ENCODE data around the gene PIGL. TPM values are rescaled to one million over a fixed set of nuclear protein-coding genes. Genes with fewer than 3 reads are reported as not detected.

Gene PIGL
- total and polyA plus RNA-seq, 2 donors (not counting 3 experiments of a cell fraction or from before 2014, with no cell fraction given): 28.6 to 40.8 TPM

GRCh38 chr17:16282522-16282921 is 65.5 kb downstream of the PIGL start:
- dilution Hi-C loops (cut with MboI; ENCODE audit: extremely low pct_ligation_motif_present, low sequenced_read_pairs): no loop called here
- Histone ChIP-seq H3K36me3 (ENCODE audit: control insufficient read depth in 2 of 2, extremely low read depth in 1 of 2, insufficient read depth in 2 of 2, low read length in 2 of 2) (no peaks in the 10 kb centered on the region), H3K79me2 (ENCODE audit: control insufficient read depth, insufficient read depth, low read length) (no peaks in the 10 kb centered on the region), H3K4me1 (ENCODE audit: control insufficient read depth, extremely low read depth, insufficient read depth, low read length) (peaks cover 48% of the 10 kb centered on the region), H3K9ac (replicated peaks; ENCODE audit: extremely low read depth, insufficient read depth, low read length) (no peak overlapping the region), H3K9me1 (replicated peaks; ENCODE audit: control insufficient read depth, extremely low read depth, insufficient read depth, low read length) (no peaks in the 10 kb centered on the region), H3K4me3 (replicated peaks in 1 of 3; ENCODE audit: insufficient read depth in 1 of 3, low read depth in 1 of 3, low read length in 3 of 3) (no peak overlapping the region), H3K27ac (ENCODE audit: insufficient read depth, low read depth, low read length) (no peak overlapping the region), H2AFZ (ENCODE audit: low read depth, low read length) (no peak overlapping the region), H3K4me2 (ENCODE audit: insufficient read depth, low read length) (peak overlapping the region; percentile 16), H3K9me3 (replicated peaks; ENCODE audit: control insufficient read depth, insufficient read depth, low read length) (no peaks in the 10 kb centered on the region), H3K27me3 (ENCODE audit: control insufficient read depth in 2 of 2, insufficient read depth in 2 of 2, low read length in 2 of 2) (no peaks in the 10 kb centered on the region), H4K20me1 (replicated peaks; ENCODE audit: control insufficient read depth, extremely low read depth, insufficient read depth, low read length) (no peaks in the 10 kb centered on the region)
- ChIA-PET POLR2A (no interaction called here), CTCF (interaction anchor here (0.8 to 1.5 kb wide), 2 partner anchors 9 to 69 kb away, joined by 3 to 5 read pairs; no protein-coding TSS in a partner anchor)
- TF ChIP-seq JUN (IDR thresholded peaks at IDR 0.05; ENCODE audit: borderline replicate concordance, insufficient read depth, insufficient read length, low read depth) (peak; percentile 57), EZH2 (IDR thresholded peaks at IDR 0.05; ENCODE audit: borderline replicate concordance, low read depth, low read length, severe bottlenecking) (no peak), FOS (IDR thresholded peaks at IDR 0.05; ENCODE audit: borderline replicate concordance, insufficient read depth, low read length) (peak; percentile 85), POLR2A (IDR thresholded peaks at IDR 0.05; ENCODE audit: low read depth, low read length) (no peak), POLR2AphosphoS5 (IDR thresholded peaks at IDR 0.05; ENCODE audit: insufficient read depth, low read depth, low read length) (peak; percentile 23), MAX (IDR thresholded peaks at IDR 0.05; ENCODE audit: insufficient read depth, insufficient read length) (no peak)
- FAIRE-seq: peak; percentile 75
- peak; percentile 41 for DNase-seq (ENCODE audit: low read depth, low spot score)
- no TSS peak for BruUV-seq (replicated peaks)
- intact Hi-C loops (cut with micrococcal nuclease): loop anchor here (10.0 kb wide), 2 partner anchors 128 to 258 kb away; no protein-coding TSS in a partner anchor

DNA sequence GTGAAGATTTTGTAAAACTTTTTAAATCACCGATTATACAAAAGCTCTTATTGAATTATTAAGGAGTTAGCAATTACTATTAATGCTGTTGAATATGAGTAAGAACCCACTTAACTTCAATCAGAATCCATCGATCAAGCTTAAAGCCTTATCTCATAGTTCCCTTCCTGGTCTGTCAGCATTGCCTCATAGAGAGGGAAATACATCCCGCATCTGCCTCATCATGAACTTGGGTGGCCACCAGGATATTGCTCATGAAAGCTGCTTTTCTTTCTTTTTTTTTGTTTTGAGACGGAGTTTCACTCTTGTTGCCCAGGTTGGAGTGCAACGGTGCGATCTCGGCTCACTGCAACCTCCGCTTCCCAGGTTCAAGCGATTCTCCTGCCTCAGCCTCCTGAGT is 66.7 kb downstream of the PIGL start:
- TF ChIP-seq POLR2AphosphoS5 (IDR thresholded peaks at IDR 0.05; ENCODE audit: insufficient read depth, low read depth, low read length) (peak; percentile 49), EZH2 (IDR thresholded peaks at IDR 0.05; ENCODE audit: borderline replicate concordance, low read depth, low read length, severe bottlenecking) (no peak), GATA2 (IDR thresholded peaks at IDR 0.05; ENCODE audit: insufficient read depth, insufficient read length, low read depth, low read length) (peak; percentile 75), POLR2A (IDR thresholded peaks at IDR 0.05; ENCODE audit: low read depth, low read length) (no peak), FOS (IDR thresholded peaks at IDR 0.05; ENCODE audit: borderline replicate concordance, insufficient read depth, low read length) (peak; percentile 62), MYC (IDR thresholded peaks at IDR 0.05; ENCODE audit: low read depth, low read length) (no peak), MAX (IDR thresholded peaks at IDR 0.05; ENCODE audit: insufficient read depth, insufficient read length) (no peak), JUN (IDR thresholded peaks at IDR 0.05; ENCODE audit: borderline replicate concordance, insufficient read depth, insufficient read length, low read depth) (peak; percentile 2), CTCF (IDR thresholded peaks at IDR 0.05; ENCODE audit: extremely low read depth in 1 of 2, insufficient read depth in 1 of 2, low read depth in 1 of 2, low read length in 2 of 2) (no peak)
- BruUV-seq (replicated peaks): no TSS peak
- Histone ChIP-seq H4K20me1 (replicated peaks; ENCODE audit: control insufficient read depth, extremely low read depth, insufficient read depth, low read length) (no peaks in the 10 kb centered on the region), H3K9me1 (replicated peaks; ENCODE audit: control insufficient read depth, extremely low read depth, insufficient read depth, low read length) (no peaks in the 10 kb centered on the region), H3K9me3 (replicated peaks; ENCODE audit: control insufficient read depth, insufficient read depth, low read length) (no peaks in the 10 kb centered on the region), H3K79me2 (ENCODE audit: control insufficient read depth, insufficient read depth, low read length) (no peaks in the 10 kb centered on the region), H3K4me2 (ENCODE audit: insufficient read depth, low read length) (no peak overlapping the region), H3K4me3 (replicated peaks in 1 of 3; ENCODE audit: insufficient read depth in 1 of 3, low read depth in 1 of 3, low read length in 3 of 3) (no peak overlapping the region), H3K9ac (replicated peaks; ENCODE audit: extremely low read depth, insufficient read depth, low read length) (no peak overlapping the region), H3K27ac (ENCODE audit: insufficient read depth, low read depth, low read length) (peak overlapping the region; percentile 26), H3K27me3 (ENCODE audit: control insufficient read depth in 2 of 2, insufficient read depth in 2 of 2, low read length in 2 of 2) (no peaks in the 10 kb centered on the region), H3K36me3 (ENCODE audit: control insufficient read depth in 2 of 2, extremely low read depth in 1 of 2, insufficient read depth in 2 of 2, low read length in 2 of 2) (no peaks in the 10 kb centered on the region), H3K4me1 (ENCODE audit: control insufficient read depth, extremely low read depth, insufficient read depth, low read length) (peaks cover 55% of the 10 kb centered on the region), H2AFZ (ENCODE audit: low read depth, low read length) (no peak overlapping the region)
- intact Hi-C loops (cut with micrococcal nuclease) (loop anchor here (10.0 kb wide), 2 partner anchors 129 to 259 kb away; no protein-coding TSS in a partner anchor), dilution Hi-C loops (cut with MboI; ENCODE audit: extremely low pct_ligation_motif_present, low sequenced_read_pairs) (no loop called here)
- ChIA-PET POLR2A (no interaction called here), CTCF (interaction anchor here (0.7 to 1.5 kb wide), 4 partner anchors 9 to 29 kb away, joined by 3 to 6 read pairs (median 3); no protein-coding TSS in a partner anchor)
- DNase-seq (ENCODE audit: low read depth, low spot score): peak; percentile 55
- peak; percentile 53 for FAIRE-seq

Data from endothelial cell of umbilical vein (primary cell).